Neuron (in vitro differentiated cells): ENCODE measurements around the gene DZIP1L.

ENCODE experiments used
- H2AFZ ChIP-seq: one replicate; pipeline ENCODE4 v1.6.1; 2013; ENCODE audit warnings: low read depth, mild to moderate bottlenecking, inconsistent platforms, low read length, moderate library complexity
- H3K27me3 ChIP-seq: one replicate; pipeline ENCODE4 v1.6.1; 2013; ENCODE audit warnings: low read length; ENCODE audit not compliant: insufficient read depth
- H3K36me3 ChIP-seq: one replicate; pipeline ENCODE4 v1.6.1; 2013; ENCODE audit warnings: low read length; ENCODE audit not compliant: insufficient read depth
- H3K4me1 ChIP-seq: one replicate; pipeline ENCODE4 v1.6.1; 2013; ENCODE audit warnings: low read length; ENCODE audit not compliant: insufficient read depth
- H3K4me3 ChIP-seq: 2 replicates; pipeline ENCODE4 v1.5.1; 2013; ENCODE audit warnings: mild to moderate bottlenecking, low read length, moderate library complexity
- H3K9me3 ChIP-seq: one replicate; pipeline ENCODE4 v1.6.1; 2013; ENCODE audit warnings: low read length

The DZIP1L gene

DNA sequence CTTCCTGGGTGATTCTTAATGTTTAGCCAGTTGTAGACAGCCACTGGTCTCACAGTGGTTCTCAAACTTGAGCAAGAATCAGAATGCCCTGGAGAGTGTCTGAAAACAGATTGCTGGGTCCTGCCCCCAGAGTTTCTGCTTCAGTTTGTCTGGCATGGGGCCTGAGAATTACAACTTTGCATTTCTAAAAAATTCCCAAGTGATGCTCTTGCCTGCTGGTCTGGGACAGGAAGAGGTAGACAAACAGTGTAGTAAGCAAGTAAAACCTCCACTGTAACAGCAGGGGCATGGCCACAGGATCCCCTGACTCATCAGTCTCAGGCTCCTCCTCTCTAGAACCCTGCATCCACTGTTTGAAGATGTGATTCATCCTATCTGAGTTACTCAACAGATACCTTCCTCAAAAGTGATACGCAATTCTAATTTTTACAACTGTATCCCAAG is 36.5 kb downstream of the DZIP1L start:
- Histone ChIP-seq H3K27me3 (no peaks in the 10 kb centered on the region), H3K9me3 (peaks cover 3% of the 10 kb centered on the region), H3K4me1 (no peaks in the 10 kb centered on the region), H2AFZ (no peak overlapping the region), H3K4me3 (no peak overlapping the region), H3K36me3 (peaks cover 52% of the 10 kb centered on the region)

DNA sequence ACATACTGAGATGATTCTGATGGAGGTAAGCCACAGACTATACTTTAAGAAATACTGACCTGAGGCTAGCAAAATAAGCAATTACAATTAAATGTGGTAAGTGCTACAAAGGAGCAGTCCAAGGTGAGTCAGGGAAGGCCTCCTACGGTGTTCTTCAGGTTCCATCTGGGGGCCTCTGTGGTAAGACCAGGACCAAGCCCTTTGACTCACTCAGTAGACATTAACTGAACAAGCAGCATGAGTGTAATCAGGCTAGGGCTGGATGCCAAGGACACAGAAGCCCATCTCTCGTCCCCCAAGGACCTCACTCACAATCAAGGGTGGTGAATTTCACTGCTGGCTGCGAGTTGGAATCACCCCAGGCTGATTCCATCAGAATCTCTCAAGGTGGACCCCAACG is 37.3 kb downstream of the DZIP1L start:
- Histone ChIP-seq H3K36me3 (peaks cover 44% of the 10 kb centered on the region), H2AFZ (no peak overlapping the region), H3K4me3 (no peak overlapping the region), H3K4me1 (no peaks in the 10 kb centered on the region), H3K9me3 (peaks cover 3% of the 10 kb centered on the region), H3K27me3 (no peaks in the 10 kb centered on the region)

DNA sequence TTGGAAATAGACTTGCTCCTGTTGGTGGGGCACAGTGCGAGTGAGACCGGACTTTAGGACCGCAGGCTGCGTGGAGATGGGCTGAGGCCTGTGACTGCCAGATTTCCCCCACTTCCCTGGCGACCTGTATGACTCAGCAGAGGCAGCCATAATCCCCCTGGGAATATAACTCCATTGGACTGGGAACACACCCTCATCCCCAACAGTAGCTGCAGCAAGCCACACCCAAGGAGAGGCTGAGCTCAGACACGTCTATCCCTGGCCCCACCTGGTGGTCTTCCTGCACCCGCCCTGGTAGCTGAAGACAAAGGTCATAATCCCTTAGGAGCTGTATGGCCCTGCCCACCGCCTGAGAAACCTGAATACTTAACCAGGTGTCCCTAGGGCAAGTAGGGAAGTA is 42.6 kb downstream of the DZIP1L start:
- peaks cover 21% of the 10 kb centered on the region for H3K36me3 ChIP-seq
- peaks cover 3% of the 10 kb centered on the region for H3K9me3 ChIP-seq

DNA sequence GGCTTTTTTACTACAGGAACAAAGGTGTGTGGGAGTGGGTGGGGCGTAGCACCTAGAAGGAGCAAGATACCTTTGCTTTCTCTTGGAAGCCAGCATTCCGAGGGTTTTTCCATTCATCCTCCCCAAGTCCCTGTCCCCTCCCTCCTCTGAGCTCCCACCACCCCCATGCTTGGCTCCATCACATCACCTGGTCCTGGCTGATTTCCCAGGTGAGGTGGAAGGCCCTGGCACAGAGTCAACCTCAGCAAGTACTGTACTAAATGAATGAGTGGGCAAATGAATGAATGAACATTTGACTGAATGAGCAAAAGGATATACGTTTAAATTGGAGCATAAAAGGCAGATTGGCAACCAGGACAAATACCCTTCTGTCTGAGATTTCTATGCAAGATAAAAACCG is 45.4 kb downstream of the DZIP1L start:
- Histone ChIP-seq H3K36me3 (peaks cover 32% of the 10 kb centered on the region), H3K27me3 (no peaks in the 10 kb centered on the region), H3K9me3 (no peaks in the 10 kb centered on the region), H2AFZ (no peak overlapping the region), H3K4me1 (peaks cover 16% of the 10 kb centered on the region), H3K4me3 (no peak overlapping the region)

More for the DNA sequence above, 42.6 kb downstream of the DZIP1L start:
- no peak overlapping the region for H3K4me3 ChIP-seq
- H3K4me1 ChIP-seq = peaks cover 16% of the 10 kb centered on the region
- no peak overlapping the region for H2AFZ ChIP-seq
- no peaks in the 10 kb centered on the region for H3K27me3 ChIP-seq

DNA sequence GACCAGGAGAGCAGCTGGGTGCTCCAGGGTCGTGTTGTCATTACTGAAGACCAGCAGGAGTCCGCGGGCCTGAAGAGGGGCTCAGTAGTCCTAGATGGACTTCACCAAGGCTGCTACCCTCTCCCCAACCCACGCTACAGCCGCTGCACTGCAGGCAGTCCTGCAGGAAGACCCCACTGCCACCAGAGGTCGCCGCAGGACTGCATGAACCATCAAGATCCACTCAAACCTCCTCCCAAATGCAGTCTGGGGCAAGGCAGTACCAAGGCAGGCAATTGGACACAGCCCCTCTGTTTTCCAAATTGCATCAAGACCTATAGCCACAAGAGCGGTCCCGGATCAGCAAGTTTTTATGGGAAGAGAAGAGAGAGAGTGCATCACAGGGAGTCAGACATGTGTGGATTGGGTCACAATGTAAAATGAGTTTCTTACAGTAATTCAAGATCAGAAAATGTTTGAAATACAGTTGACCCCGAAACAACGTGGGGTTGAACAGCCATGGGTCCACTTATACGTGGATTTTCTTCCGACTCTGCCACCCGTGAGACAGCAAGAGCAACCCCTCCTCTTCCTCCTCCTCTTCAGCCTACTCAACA is 46.7 kb downstream of the DZIP1L start:
- H3K36me3 ChIP-seq = peaks cover 41% of the 10 kb centered on the region
- no peaks in the 10 kb centered on the region for H3K27me3 ChIP-seq
- H3K9me3 ChIP-seq = no peaks in the 10 kb centered on the region
- peaks cover 16% of the 10 kb centered on the region for H3K4me1 ChIP-seq
- H3K4me3 ChIP-seq = no peak overlapping the region
- H2AFZ ChIP-seq = no peak overlapping the region

DNA sequence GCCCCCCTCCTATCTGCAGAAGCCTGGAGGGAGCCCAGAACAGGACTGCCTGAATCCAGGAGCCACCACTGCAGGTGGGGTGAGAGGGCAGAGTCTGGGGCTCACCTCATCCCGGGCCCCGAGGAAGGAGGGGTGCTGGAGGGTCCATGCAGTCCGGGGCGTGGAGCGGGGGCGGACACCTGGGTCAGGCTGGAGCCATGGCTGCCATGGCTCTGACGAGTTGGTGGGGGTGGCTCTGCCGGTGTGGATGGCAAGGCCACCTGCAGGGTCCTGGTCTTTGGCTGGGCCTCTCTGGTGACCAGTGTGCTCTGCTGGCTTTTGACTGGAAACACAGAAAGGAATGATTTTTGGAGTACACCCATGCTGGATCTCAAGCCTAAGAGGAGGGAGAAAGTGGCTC is 47.4 kb downstream of the DZIP1L start:
- Histone ChIP-seq H3K36me3 (peaks cover 47% of the 10 kb centered on the region), H3K4me3 (no peak overlapping the region), H3K4me1 (peaks cover 16% of the 10 kb centered on the region), H3K9me3 (no peaks in the 10 kb centered on the region), H3K27me3 (no peaks in the 10 kb centered on the region), H2AFZ (no peak overlapping the region)

DNA sequence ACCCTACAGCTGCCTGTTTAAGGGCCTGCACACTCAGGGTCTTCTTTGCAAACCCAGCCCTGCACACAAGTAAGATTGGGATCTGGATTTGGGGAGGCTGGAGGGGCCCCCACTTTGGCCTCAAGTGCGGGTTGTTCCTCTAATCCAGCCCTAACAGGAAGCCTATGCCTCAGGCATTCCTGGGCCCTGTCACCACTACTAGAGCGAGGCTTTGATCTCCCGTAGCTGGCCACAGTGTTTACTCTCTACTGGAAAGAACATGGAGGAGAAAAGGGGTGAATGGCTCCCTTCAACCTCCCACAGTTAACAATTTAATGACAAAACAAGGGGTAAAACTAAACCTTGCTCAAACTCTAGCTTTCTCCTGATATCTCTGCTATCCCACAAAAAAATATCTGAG is 48.4 kb downstream of the DZIP1L start:
- Histone ChIP-seq H3K27me3 (no peaks in the 10 kb centered on the region), H3K9me3 (no peaks in the 10 kb centered on the region), H2AFZ (no peak overlapping the region), H3K36me3 (peaks cover 58% of the 10 kb centered on the region), H3K4me3 (no peak overlapping the region), H3K4me1 (peaks cover 16% of the 10 kb centered on the region)

DNA sequence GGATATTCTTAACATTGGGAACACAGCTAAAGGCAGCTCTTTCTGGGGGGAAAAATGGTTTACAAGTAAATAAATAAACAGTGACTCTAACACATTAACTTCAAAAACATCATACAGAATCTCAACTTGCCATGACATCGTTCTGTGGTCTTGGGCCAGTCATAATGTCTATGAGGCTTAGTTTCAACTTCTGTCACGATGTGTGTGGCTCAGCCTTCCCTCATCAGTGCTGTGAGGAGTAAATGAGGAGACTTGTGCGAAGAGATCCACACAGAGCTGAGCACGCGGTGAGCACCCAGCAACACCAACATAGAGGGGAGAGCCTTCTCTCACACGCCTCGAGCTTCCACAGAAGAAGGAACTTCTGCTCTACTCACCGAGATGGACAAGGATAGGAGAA is 49.0 kb downstream of the DZIP1L start:
- H3K27me3 ChIP-seq = no peaks in the 10 kb centered on the region
- H3K4me3 ChIP-seq = no peak overlapping the region
- peaks cover 59% of the 10 kb centered on the region for H3K36me3 ChIP-seq
- no peak overlapping the region for H2AFZ ChIP-seq
- peaks cover 16% of the 10 kb centered on the region for H3K4me1 ChIP-seq
- no peaks in the 10 kb centered on the region for H3K9me3 ChIP-seq

DNA sequence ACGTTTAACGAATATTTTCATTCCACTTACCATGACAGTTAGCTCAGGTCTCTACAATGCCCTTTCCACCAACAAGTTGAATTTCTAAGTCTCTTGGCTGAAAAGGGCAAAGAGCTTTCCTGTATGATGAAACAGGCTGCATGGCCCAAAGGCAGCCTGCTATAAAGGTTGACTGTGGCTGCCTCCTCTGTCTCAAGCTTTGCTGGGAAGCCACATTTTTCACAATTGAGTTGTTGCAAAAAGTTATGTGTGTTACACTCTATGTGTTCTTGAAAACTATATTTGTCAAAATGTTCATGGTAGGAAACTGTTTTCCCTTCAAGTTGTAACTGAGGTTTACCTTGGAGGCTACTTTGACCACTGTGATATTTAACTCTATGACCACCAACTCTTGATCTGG is 49.5 kb downstream of the DZIP1L start:
- peaks cover 16% of the 10 kb centered on the region for H3K4me1 ChIP-seq
- no peak overlapping the region for H3K4me3 ChIP-seq
- H3K9me3 ChIP-seq = no peaks in the 10 kb centered on the region
- H2AFZ ChIP-seq = no peak overlapping the region
- peaks cover 62% of the 10 kb centered on the region for H3K36me3 ChIP-seq
- H3K27me3 ChIP-seq = no peaks in the 10 kb centered on the region

DNA sequence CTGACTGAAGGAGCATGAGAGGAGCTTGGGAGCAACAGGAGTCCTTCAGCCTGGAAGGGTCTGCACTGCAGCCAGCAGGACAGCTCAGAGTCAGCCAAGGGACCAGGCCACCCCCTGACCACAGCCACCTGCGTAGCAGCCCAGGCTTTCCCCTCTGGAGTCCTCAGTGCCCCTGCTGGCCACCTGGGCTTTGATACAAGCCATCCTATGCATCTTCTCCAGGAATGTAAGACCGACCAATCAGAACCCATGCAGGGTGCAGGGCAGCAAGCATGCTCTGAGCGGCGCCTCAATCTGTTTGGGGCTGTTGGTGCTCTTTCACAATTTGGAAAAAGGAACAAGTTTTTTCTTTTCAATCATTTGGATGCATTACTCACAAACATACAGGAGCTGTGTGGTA is 52.0 kb downstream of the DZIP1L start:
- Histone ChIP-seq H3K36me3 (peaks cover 64% of the 10 kb centered on the region), H3K27me3 (no peaks in the 10 kb centered on the region), H3K4me1 (no peaks in the 10 kb centered on the region), H3K9me3 (no peaks in the 10 kb centered on the region), H2AFZ (no peak overlapping the region), H3K4me3 (no peak overlapping the region)

DNA sequence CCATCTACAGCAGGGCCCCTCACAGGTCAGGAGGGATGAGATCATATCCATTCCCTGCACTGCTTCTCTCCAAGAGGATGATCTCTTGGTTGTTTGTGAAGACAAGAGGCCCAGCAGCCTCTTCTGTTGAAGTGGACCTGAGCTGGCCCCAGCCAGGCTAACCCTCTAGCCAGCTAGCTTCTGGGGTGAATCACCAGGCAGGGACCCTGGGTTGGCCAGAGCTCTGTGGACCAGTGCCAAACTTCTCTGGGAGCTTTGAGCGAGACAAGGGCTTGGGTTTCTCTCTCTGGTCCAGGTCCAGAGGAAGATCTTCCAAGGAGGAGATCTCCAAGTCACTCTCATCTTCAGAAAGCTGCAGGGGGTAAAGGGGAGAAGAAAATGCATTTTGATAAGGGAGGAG is 52.8 kb downstream of the DZIP1L start:
- Histone ChIP-seq H3K4me3 (no peak overlapping the region), H3K9me3 (no peaks in the 10 kb centered on the region), H3K27me3 (no peaks in the 10 kb centered on the region), H2AFZ (no peak overlapping the region), H3K4me1 (no peaks in the 10 kb centered on the region), H3K36me3 (peaks cover 60% of the 10 kb centered on the region)

DNA sequence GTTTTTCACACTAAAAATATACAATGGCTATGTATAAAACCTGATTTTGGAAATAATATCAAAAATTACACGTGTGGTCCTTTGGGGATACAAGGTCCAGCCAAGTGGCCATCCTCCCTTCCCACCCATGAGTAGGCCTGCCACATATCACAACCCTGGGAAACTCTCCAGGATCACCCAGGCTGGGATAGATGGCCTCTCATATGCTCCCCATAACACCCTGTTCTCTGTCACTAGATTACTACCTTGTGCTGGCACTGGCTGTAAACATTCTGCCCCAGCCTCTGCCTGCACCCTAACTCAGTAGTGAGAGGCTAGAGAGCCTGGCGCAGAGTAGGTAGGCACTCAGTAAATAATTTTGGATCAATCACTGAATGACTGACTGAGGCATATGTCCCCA is 53.4 kb downstream of the DZIP1L start:
- H3K36me3 ChIP-seq = peaks cover 56% of the 10 kb centered on the region
- no peaks in the 10 kb centered on the region for H3K4me1 ChIP-seq
- no peaks in the 10 kb centered on the region for H3K9me3 ChIP-seq
- no peaks in the 10 kb centered on the region for H3K27me3 ChIP-seq
- H2AFZ ChIP-seq = no peak overlapping the region
- no peak overlapping the region for H3K4me3 ChIP-seq

DNA sequence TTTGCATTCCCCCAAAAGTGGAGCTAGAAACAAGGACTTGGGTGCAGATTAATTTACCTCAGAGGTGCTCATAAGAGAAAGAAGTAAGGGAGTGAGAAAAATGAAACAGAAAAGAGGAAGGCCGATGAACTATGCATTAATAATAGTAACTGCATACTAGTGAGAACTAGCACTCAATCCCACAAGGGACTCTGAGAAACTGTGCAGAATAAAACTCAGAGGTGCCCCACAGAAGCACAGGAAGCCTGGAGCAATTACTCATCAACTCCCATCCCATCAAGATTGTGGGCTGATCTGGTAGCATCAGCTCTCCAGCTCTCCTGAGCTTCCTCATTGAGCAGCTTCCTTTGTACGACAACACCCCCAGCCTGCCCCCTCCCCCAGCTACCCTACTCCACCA is 54.6 kb downstream of the DZIP1L start:
- peaks cover 45% of the 10 kb centered on the region for H3K36me3 ChIP-seq
- H3K4me3 ChIP-seq = no peak overlapping the region
- no peaks in the 10 kb centered on the region for H3K27me3 ChIP-seq
- no peak overlapping the region for H2AFZ ChIP-seq
- H3K9me3 ChIP-seq = no peaks in the 10 kb centered on the region
- no peaks in the 10 kb centered on the region for H3K4me1 ChIP-seq

DNA sequence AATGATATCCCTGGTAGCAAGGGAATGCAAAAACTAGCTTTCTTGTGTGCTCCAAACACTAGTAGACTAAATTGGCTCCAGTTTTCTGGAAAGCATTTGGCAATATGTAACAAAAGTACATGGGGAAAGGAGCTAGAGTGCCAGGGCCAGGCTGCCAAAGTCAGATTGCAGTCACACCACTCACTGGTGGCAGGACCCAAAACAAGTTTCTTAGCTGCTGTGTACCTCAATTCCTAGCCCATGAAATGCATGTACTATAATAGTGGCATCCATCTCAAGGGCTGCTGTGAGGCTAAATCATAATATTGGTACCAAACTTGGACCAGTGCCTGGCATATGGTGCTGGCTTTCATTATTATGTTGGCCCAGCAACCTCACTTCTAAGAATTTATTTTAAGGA is 56.1 kb downstream of the DZIP1L start:
- Histone ChIP-seq H3K27me3 (no peaks in the 10 kb centered on the region), H3K36me3 (peaks cover 37% of the 10 kb centered on the region), H3K4me1 (peaks cover 2% of the 10 kb centered on the region), H3K9me3 (no peaks in the 10 kb centered on the region), H3K4me3 (no peak overlapping the region), H2AFZ (no peak overlapping the region)
